Measurements from ENCODE around the gene CWC25. TPM values are rescaled to one million over a fixed set of nuclear protein-coding genes. Genes with fewer than 3 reads are reported as not detected.
"Not testable (repeated sequence)": the region's sequence is repeated elsewhere in the genome, so short reads cannot be mapped to it uniquely, and the experiment has no call there.

CWC25 gene
- total and polyA plus RNA-seq, 9 of the 15 experiments (the other 6 are each of a cell fraction or from before 2014, with no cell fraction given), result 16.5 to 27.4 (median 23.0) TPM

- Histone ChIP-seq H2AFZ (ENCODE audit: low read depth, low read length) (peak overlapping the region; percentile 34; the same call in 1 of the 2 replicates), H3K36me3 (ENCODE audit: control insufficient read depth, insufficient read depth, low read length) (peaks cover 30% of the 10 kb centered on the region), H4K20me1 (replicated peaks; ENCODE audit: control insufficient read depth, insufficient read depth, low read length) (peaks cover 28% of the 10 kb centered on the region), H3K79me2 (ENCODE audit: control insufficient read depth, insufficient read depth, low read length) (peaks cover 35% of the 10 kb centered on the region), H3K4me1 (replicated peaks in 1 of 2; ENCODE audit: control insufficient read depth in 2 of 2, insufficient read depth in 2 of 2, low read length in 2 of 2) (peaks cover 5 to 18% of the 10 kb centered on the region in 2 experiments)
- WGBS (ENCODE audit: insufficient coverage, low coverage, missing lambda C conversion rate), result 94% methylated on average over 26 of the region's 28 CpGs
- 0 out of 4 replicates have a peak, but pooled peaks of 1 of the 2 experiments have one; percentile 47 for TF ChIP-seq MLLT1 (IDR thresholded peaks at IDR 0.05)
- intact Hi-C loops (cut with micrococcal nuclease); FAIRE-seq; H3K9ac ChIP-seq (ENCODE audit: insufficient read depth in 1 of 2, low read depth in 2 of 2, low read length in 2 of 2); CTCF ChIA-PET (ENCODE audit: low intra/inter-chr PET ratio); H3K9me1 ChIP-seq (ENCODE audit: control insufficient read depth, insufficient read depth, low read length); H3K9me3 ChIP-seq (replicated peaks; ENCODE audit: control insufficient read depth, insufficient read depth, low read depth, low read length); ATAC-seq; H3K27me3 ChIP-seq (ENCODE audit: control insufficient read depth in 2 of 2, insufficient read depth in 2 of 2, low read length in 2 of 2); DNase-seq (ENCODE audit: extremely low read depth in 1 of 4, low spot score in 3 of 4); H3K27ac ChIP-seq (ENCODE audit: extremely low read depth, low read depth, low read length); BruUV-seq (replicated peaks); in situ Hi-C loops (cut with MboI); H3K4me3 ChIP-seq; H3K4me2 ChIP-seq (ENCODE audit: insufficient read depth, low read length): not testable (repeated sequence)
- POLR2A ChIA-PET, result interaction anchor here (1.2 to 5.8 kb wide), 4 partner anchors 10 to 56 kb away, joined by 4 to 70 read pairs (median 16); partner anchors contain the start of genes LASP1 and PIP4K2B
Observed at GRCh38 chr17:38855101-38855714, 30.1 kb upstream of the CWC25 start.

Measured in K562 (cell line).